Left renal pelvis (tissue), 4 donors: ENCODE results near the gene PDLIM5. TPM values are rescaled to one million over a fixed set of nuclear protein-coding genes. Genes with fewer than 3 reads are reported as not detected.
"Not testable (repeated sequence)": the region's sequence is repeated elsewhere in the genome, so short reads cannot be mapped to it uniquely, and the experiment has no call there.

Experiments used
- DNase-seq, 4 donors: peaks; one replicate each; pipeline ENCODE4 v3.0.0-alpha.2; 2013; ENCODE audit warnings: low read depth in 4 of 4, low spot score in 3 of 4
- polyA plus RNA-seq, 4 donors: library from polyadenylated mRNA; unstranded; fragments of 120-200 nt; gene quantifications; one replicate each; pipeline ENCODE4 v1.2.1, GENCODE V29; 2013; ENCODE audit not compliant: insufficient read length in 4 of 4

PDLIM5 gene
- polyA plus RNA-seq, 4 donors = 21.6 to 55.3 (median 48.3) TPM

GRCh38 chr4:94551643-94552564 lies 100.2 kb downstream of the PDLIM5 start:
- DNase-seq = no peak

DNA sequence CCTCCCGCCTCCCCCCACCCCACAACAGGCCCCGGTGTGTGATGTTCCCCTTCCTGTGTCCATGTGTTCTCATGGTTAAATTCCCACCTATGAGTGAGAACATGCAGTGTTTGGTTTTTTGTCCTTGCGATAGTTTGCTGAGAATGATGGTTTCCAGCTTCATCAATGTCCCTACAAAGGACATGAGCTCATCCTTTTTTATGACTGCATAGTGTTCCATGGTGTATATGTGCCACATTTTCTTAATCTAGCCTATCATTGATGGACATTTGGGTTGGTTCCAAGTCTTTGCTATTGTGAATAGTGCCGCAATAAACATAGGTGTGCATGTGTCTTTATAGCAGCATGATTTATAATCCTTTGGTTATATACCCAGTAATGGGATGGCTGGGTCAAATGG lies 104.3 kb downstream of the PDLIM5 start:
- DNase-seq = not testable (repeated sequence)

DNA sequence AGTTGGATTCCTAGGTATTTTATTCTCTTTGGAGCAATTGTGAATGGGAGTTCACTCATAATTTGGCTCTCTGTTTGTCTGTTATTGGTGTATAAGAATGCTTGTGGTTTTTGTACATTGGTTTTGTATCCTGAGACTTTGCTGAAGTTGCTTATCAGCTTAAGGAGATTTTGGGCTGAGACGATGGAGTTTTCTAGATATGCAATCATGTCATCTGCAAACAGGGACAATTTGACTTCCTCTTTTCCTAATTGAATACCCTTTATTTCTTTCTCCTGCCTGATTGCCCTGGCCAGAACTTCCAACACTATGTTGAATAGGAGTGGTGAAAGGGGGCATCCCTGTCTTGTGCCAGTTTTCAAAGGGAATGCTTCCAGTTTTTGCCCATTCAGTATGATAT lies 105.9 kb downstream of the PDLIM5 start:
- DNase-seq = not testable (repeated sequence)

GRCh38 chr4:94558392-94558904 lies 106.7 kb downstream of the PDLIM5 start:
- DNase-seq = no peak

GRCh38 chr4:94559351-94559806 lies 107.6 kb downstream of the PDLIM5 start:
- DNase-seq = no peak

- no peak for DNase-seq
These were observed 109.7 kb downstream of the PDLIM5 start for GRCh38 chr4:94561249-94562024.

GRCh38 chr4:94562285-94562684 lies 110.5 kb downstream of the PDLIM5 start:
- no peak for DNase-seq

DNA sequence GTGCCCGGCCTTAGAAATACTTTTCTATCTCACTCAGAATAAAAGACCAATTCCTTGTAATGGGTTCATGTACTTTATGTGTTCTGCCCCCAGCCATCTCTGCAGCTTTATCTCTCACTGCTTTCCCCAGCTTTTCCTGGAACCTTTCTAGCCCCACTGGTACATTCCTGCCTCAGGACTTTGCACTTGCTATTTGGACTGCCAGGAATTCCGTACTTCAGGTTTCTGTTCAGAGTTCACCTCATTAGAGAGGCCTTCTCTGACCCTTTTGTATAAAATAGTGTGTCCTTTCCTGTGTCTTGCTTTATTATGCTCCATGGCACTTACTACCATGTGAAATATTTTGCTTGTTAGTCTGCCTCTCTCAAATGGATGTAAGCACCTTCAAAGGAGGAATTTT lies 112.5 kb downstream of the PDLIM5 start:
- no peak for DNase-seq

- DNase-seq = no peak
These were observed 114.7 kb downstream of the PDLIM5 start for GRCh38 chr4:94566420-94566819.

- DNase-seq = no peak
These were observed 116.1 kb downstream of the PDLIM5 start for GRCh38 chr4:94567811-94568210.

- DNase-seq = peak in 2 of 4 donors; percentile 21 to 43
These were observed 118.8 kb downstream of the PDLIM5 start for GRCh38 chr4:94570558-94570957.

DNA sequence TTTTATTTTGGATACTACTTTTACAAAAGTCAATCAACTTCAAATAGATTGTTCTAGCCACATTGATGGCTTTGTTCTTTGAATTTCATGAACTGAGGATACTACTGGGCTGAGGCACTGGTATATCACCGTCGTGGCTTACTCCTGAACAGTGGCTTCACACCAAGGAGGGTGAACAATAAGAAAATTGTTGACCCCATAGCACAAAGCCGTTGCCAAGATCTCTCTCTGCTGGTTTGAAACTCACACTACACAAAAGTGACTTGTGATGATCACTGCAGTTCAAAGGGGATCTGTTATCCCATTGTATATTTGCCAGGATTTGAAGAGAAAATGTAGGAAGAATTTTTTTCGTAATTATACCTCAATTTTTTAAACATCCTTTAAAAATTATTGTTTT lies 119.6 kb downstream of the PDLIM5 start:
- DNase-seq = no peak

- DNase-seq = no peak
These were observed 120.0 kb downstream of the PDLIM5 start for GRCh38 chr4:94571715-94572114.

- no peak for DNase-seq
These were observed 122.3 kb downstream of the PDLIM5 start for GRCh38 chr4:94574050-94574449.

DNA sequence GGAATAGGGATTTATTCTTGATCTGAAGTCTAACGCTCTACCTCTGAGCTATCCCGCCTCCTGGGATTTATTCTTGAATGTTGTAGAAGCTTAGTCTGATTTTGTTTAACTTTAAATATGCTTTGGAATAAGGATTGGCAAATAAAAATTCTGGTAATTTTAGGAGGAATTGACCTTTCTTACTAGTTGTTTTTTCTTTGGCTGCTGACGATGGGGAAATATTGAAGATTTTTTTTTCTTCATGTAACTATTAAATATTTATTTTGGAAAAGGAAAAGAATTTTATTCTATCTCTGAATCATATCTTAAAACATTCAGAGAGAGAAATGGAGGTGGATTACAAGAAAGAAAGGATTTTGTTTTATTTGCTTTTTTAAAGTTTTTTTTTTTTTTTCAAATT lies 122.9 kb downstream of the PDLIM5 start:
- DNase-seq = no peak

GRCh38 chr4:94575652-94576051 lies 123.9 kb downstream of the PDLIM5 start:
- DNase-seq = no peak

DNA sequence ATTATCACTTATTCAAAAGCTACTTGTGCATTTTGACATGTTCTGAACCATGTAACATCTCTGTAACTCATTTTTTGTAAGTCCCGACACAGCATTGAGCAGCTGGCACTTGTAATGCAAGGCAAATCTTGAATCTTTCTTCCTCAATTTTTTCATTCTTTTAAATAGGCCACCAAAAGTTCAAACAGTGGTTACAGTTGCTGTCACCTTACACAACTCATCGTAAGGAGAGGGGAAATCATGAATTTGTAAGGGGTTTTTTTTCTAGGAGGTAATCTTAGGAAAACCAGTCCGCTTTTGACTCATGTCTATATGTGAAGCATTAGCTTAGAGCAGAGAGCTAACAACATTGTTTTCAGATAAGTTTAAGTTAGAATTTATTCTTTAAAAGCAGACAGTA lies 124.5 kb downstream of the PDLIM5 start:
- DNase-seq = no peak

- no peak for DNase-seq
These were observed 125.4 kb downstream of the PDLIM5 start for GRCh38 chr4:94577136-94577535.

- no peak for DNase-seq
These were observed 126.5 kb downstream of the PDLIM5 start for GRCh38 chr4:94578195-94578594.

- no peak for DNase-seq
These were observed 130.0 kb downstream of the PDLIM5 start for GRCh38 chr4:94581766-94582165.

DNA sequence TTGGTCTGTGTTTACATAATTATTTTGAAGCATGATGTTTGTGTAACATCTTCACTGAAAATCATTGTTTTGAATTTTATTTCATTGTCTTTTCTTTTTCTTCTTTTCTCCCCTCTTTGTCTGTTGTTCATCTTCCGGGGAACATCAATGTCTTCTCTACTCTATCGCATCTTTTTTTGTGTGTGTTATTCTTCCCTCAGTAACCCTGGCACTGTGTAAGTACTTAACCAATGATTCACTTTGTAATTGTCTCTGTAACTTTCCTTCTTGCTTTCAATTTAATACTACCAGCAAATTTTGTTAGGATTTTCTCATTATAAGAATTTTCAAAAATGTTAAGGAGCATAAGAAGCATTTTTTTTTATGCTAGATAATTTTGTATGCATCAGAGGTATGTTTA lies 130.8 kb downstream of the PDLIM5 start:
- DNase-seq = no peak
